ENCODE measurements around the gene PIK3R2. TPM values are rescaled to one million over a fixed set of nuclear protein-coding genes. Genes with fewer than 3 reads are reported as not detected.

The PIK3R2 gene
- total and polyA plus RNA-seq, 4 donors: 14.1 to 134 (median 76.1) TPM

DNA sequence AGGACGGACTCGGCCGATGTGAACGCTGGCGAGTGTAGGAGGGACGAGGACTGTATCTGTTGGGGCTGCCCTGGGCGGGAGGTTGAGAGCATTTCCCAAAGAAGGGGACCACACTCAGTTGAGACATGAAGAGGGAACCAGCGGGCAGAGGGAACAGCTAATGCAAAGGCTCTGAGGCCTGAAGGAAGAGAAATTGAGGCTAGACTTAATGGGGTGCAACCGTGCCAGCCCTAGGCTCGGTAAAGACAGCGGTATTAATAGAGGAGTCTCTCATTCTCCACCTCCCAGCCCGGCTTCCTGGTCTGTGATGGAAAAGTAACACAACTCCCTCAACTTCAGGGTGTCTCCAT lies 41.2 kb downstream of the PIK3R2 start:
- Histone ChIP-seq H3K4me3 (ENCODE audit: low read depth, low read length) (no peak overlapping the region), H3K27ac (ENCODE audit: low read depth, low read length) (no peak overlapping the region), H3K9me3 (ENCODE audit: control insufficient read depth, insufficient read depth, low read length) (no peaks in the 10 kb centered on the region), H3K27me3 (ENCODE audit: control insufficient read depth, insufficient read depth, low read length) (no peaks in the 10 kb centered on the region), H3K4me1 (ENCODE audit: control insufficient read depth, insufficient read depth, low read length) (peaks cover 18% of the 10 kb centered on the region), H3K36me3 (ENCODE audit: control insufficient read depth, insufficient read depth, low read length) (peaks cover 42% of the 10 kb centered on the region)
- 66% methylated on average over 8 of the region's 12 CpGs for WGBS (ENCODE audit: insufficient coverage)
- no peak for DNase-seq (ENCODE audit: low read depth in 4 of 6, low spot score in 6 of 6)

DNA sequence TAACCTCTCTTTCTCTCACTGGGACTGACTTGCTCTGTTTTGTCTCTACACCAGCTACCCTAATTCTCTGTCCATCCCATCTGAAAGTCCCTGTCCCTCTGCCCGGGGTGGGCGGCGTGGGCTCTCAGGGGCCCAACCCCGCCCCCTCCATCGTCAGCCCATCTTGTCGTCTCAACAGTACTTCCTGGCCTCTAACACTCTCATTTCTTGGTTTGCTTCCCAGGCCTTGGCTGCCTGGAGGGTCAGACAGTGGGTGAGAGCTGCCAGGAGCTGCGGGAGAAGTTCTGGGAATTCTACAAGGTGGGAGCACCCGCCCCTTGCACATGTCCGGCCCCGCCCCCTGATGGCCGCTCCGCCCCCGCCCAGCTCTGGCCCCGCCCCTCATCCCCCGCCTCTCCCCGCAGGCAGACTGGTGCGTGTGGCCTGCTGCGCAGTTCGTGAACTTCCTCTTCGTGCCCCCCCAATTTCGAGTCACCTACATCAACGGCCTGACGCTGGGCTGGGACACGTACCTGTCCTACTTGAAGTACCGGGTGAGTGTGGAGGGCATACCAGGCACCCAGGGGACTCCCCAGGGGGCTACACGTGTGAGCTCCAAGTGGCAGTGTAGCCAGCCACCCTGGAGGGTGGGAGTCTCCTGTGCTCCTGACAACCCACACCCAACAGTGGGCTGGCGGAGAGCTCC lies 41.7 kb downstream of the PIK3R2 start:
- WGBS (ENCODE audit: insufficient coverage): 45% methylated on average over 11 of the region's 27 CpGs
- no peaks in the 10 kb centered on the region for H3K27me3 ChIP-seq (ENCODE audit: control insufficient read depth, insufficient read depth, low read length)
- H3K27ac ChIP-seq (ENCODE audit: low read depth, low read length): no peak overlapping the region
- no peak overlapping the region for H3K4me3 ChIP-seq (ENCODE audit: low read depth, low read length)
- peaks cover 47% of the 10 kb centered on the region for H3K36me3 ChIP-seq (ENCODE audit: control insufficient read depth, insufficient read depth, low read length)
- peaks cover 18% of the 10 kb centered on the region for H3K4me1 ChIP-seq (ENCODE audit: control insufficient read depth, insufficient read depth, low read length)
- peak in 1 of 6 donors; percentile 55 for DNase-seq (ENCODE audit: low read depth in 4 of 6, low spot score in 6 of 6)
- H3K9me3 ChIP-seq (ENCODE audit: control insufficient read depth, insufficient read depth, low read length): no peaks in the 10 kb centered on the region

DNA sequence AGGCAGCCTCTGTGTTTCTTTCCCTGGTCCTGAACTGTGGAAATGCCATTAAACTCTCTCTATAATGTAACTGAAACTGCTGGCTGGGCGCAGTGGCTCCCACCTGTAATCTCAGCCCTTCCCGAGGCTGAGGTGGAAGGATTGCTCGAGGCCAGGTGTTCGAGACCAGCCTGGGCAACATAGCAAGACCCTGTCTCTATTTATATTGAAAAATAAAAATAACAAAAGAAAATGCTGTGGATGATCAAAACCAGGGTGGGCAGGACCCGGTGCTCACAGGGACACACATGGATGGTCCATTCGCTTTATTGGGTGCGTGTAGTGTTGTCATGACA lies 43.5 kb downstream of the PIK3R2 start:
- Histone ChIP-seq H3K36me3 (ENCODE audit: control insufficient read depth, insufficient read depth, low read length) (peaks cover 60% of the 10 kb centered on the region), H3K4me1 (ENCODE audit: control insufficient read depth, insufficient read depth, low read length) (peaks cover 18% of the 10 kb centered on the region), H3K4me3 (ENCODE audit: low read depth, low read length) (no peak overlapping the region), H3K27ac (ENCODE audit: low read depth, low read length) (no peak overlapping the region), H3K27me3 (ENCODE audit: control insufficient read depth, insufficient read depth, low read length) (no peaks in the 10 kb centered on the region), H3K9me3 (ENCODE audit: control insufficient read depth, insufficient read depth, low read length) (no peaks in the 10 kb centered on the region)
- 100% methylated on average over 1 of the region's 7 CpGs for WGBS (ENCODE audit: insufficient coverage)
- DNase-seq (ENCODE audit: low read depth in 4 of 6, low spot score in 6 of 6): no peak

DNA sequence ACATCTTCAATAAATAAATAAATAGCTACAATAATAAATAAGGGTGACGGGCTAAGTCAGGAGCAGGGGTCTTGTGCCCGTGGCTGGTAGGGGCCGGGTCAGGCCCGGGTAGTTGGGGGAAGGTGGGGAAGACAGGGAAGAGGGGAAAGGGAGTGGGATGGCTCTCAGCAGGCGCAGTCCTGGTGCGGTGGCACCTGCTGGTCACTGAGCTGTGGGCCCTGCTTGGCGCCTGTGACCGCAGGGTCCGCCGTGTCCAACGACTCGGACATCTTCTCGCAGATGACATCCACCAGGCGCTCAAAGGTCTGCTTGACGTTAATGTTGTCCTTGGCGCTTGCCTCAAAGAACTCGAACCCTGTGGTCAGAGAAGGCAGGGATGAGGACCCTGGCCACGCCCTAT lies 44.3 kb downstream of the PIK3R2 start:
- Histone ChIP-seq H3K4me3 (ENCODE audit: low read depth, low read length) (no peak overlapping the region), H3K36me3 (ENCODE audit: control insufficient read depth, insufficient read depth, low read length) (peaks cover 67% of the 10 kb centered on the region), H3K9me3 (ENCODE audit: control insufficient read depth, insufficient read depth, low read length) (no peaks in the 10 kb centered on the region), H3K4me1 (ENCODE audit: control insufficient read depth, insufficient read depth, low read length) (peaks cover 23% of the 10 kb centered on the region), H3K27me3 (ENCODE audit: control insufficient read depth, insufficient read depth, low read length) (no peaks in the 10 kb centered on the region), H3K27ac (ENCODE audit: low read depth, low read length) (no peak overlapping the region)
- DNase-seq (ENCODE audit: low read depth in 4 of 6, low spot score in 6 of 6): no peak
- 91% methylated on average over 17 of the region's 18 CpGs for WGBS (ENCODE audit: insufficient coverage)

DNA sequence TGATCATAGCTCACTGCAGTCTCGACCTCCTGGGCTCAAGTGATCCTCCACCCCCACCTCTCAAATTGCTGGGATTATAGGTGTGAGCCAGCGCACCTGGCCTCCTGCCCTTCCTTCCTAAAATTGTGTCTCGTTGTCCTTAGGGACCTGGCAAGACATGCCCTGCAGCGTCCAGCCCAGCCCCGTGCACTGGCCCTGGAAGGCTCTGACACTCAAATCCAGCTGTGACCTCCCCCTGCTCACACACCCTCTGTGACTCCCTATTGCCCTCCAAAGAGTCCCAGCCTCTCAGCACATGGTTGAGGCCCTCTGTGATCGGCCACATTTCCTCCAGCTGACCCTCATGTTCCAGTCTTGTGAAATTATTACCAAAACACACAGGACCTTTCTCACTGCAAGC lies 45.0 kb downstream of the PIK3R2 start:
- Histone ChIP-seq H3K27me3 (ENCODE audit: control insufficient read depth, insufficient read depth, low read length) (no peaks in the 10 kb centered on the region), H3K27ac (ENCODE audit: low read depth, low read length) (no peak overlapping the region), H3K36me3 (ENCODE audit: control insufficient read depth, insufficient read depth, low read length) (peaks cover 69% of the 10 kb centered on the region), H3K9me3 (ENCODE audit: control insufficient read depth, insufficient read depth, low read length) (no peaks in the 10 kb centered on the region), H3K4me1 (ENCODE audit: control insufficient read depth, insufficient read depth, low read length) (peaks cover 27% of the 10 kb centered on the region), H3K4me3 (ENCODE audit: low read depth, low read length) (no peak overlapping the region)
- 90% methylated on average over 6 of the region's 6 CpGs for WGBS (ENCODE audit: insufficient coverage)
- no peak for DNase-seq (ENCODE audit: low read depth in 4 of 6, low spot score in 6 of 6)

DNA sequence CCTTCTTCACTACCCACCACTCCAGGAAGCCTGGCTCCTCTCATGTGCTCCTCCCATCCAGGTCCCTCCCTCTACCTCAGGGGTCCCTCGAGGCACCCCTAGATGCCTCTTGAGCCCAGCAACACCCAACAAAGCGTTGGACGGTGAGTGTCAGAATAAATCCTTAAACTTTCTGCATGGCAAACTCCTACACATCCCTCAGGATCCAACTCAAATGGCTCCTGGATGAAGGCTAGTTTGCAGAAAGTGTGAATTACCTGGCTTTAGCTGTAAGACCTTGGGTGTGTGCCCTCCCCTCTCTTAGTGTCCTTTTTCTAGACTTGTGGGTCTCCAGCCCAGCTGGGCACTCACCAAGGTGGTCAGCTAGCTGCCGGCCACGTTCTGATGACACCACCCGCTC lies 45.4 kb downstream of the PIK3R2 start:
- H3K36me3 ChIP-seq (ENCODE audit: control insufficient read depth, insufficient read depth, low read length): peaks cover 69% of the 10 kb centered on the region
- H3K4me3 ChIP-seq (ENCODE audit: low read depth, low read length): no peak overlapping the region
- no peaks in the 10 kb centered on the region for H3K9me3 ChIP-seq (ENCODE audit: control insufficient read depth, insufficient read depth, low read length)
- DNase-seq (ENCODE audit: low read depth in 4 of 6, low spot score in 6 of 6): no peak
- 95% methylated on average over 4 of the region's 6 CpGs for WGBS (ENCODE audit: insufficient coverage)
- H3K4me1 ChIP-seq (ENCODE audit: control insufficient read depth, insufficient read depth, low read length): peaks cover 30% of the 10 kb centered on the region
- H3K27me3 ChIP-seq (ENCODE audit: control insufficient read depth, insufficient read depth, low read length): no peaks in the 10 kb centered on the region
- no peak overlapping the region for H3K27ac ChIP-seq (ENCODE audit: low read depth, low read length)

DNA sequence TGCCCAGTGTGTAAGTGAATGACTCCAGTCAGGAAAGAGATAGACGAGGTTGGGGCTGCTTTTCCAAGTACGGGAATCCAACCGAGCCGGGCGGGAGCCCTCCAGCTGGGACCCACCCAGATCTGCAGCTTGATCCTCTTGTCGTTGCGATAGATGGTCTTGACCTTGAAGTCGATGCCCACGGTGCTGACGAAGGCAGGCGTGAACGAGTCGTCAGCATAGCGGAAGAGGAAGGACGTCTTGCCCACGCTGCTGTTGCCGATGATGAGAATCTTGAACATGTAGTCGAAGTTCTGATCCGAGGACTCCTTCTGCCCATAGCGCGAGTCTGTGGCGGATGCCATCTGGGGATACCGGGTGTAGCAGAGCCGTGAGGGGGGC lies 49.4 kb downstream of the PIK3R2 start:
- peaks cover 39% of the 10 kb centered on the region for H3K4me1 ChIP-seq (ENCODE audit: control insufficient read depth, insufficient read depth, low read length)
- no peak for DNase-seq (ENCODE audit: low read depth in 4 of 6, low spot score in 6 of 6)
- peaks cover 45% of the 10 kb centered on the region for H3K36me3 ChIP-seq (ENCODE audit: control insufficient read depth, insufficient read depth, low read length)
- H3K9me3 ChIP-seq (ENCODE audit: control insufficient read depth, insufficient read depth, low read length): no peaks in the 10 kb centered on the region
- WGBS (ENCODE audit: insufficient coverage): 70% methylated on average over 24 of the region's 24 CpGs
- H3K4me3 ChIP-seq (ENCODE audit: low read depth, low read length): peak overlapping the region; percentile 92
- no peaks in the 10 kb centered on the region for H3K27me3 ChIP-seq (ENCODE audit: control insufficient read depth, insufficient read depth, low read length)
- no peak overlapping the region for H3K27ac ChIP-seq (ENCODE audit: low read depth, low read length)

DNA sequence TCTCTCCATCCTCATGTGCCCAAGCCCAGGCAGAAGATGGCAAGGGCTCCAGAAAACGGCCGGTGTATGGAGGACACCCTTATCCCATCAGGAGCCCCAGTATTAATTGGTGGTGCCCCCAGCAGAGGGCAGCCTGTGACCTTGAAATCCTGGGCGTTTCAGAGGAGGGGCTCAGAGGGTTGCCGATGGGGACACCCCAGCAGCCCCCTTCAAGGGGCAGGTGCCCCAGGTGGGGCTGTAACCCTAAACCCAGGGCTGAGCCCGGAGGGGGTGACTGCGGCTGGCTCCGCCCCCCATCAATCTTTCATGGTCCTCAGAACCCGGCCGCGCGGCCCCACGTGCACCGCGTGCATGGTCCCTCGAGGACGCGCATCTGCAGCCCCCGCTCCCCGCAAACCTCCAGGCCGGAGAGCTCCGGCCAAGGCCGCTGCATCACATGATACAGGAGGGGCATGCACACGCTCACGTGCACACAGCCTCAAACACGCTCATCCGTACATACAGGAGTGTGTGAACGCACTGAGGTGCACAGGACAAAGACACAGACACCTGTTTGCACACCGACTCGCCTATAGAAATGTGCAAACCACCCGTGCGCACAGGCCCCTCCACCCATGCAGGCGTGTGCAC lies 49.9 kb downstream of the PIK3R2 start:
- peak in 2 of 6 donors; percentile 59 to 63 for DNase-seq (ENCODE audit: low read depth in 4 of 6, low spot score in 6 of 6)
- Histone ChIP-seq H3K4me3 (ENCODE audit: low read depth, low read length) (peak overlapping the region; percentile 92), H3K27me3 (ENCODE audit: control insufficient read depth, insufficient read depth, low read length) (no peaks in the 10 kb centered on the region), H3K4me1 (ENCODE audit: control insufficient read depth, insufficient read depth, low read length) (peaks cover 39% of the 10 kb centered on the region), H3K9me3 (ENCODE audit: control insufficient read depth, insufficient read depth, low read length) (no peaks in the 10 kb centered on the region), H3K27ac (ENCODE audit: low read depth, low read length) (no peak overlapping the region), H3K36me3 (ENCODE audit: control insufficient read depth, insufficient read depth, low read length) (peaks cover 40% of the 10 kb centered on the region)
- 1% methylated on average over 32 of the region's 32 CpGs for WGBS (ENCODE audit: insufficient coverage)

DNA sequence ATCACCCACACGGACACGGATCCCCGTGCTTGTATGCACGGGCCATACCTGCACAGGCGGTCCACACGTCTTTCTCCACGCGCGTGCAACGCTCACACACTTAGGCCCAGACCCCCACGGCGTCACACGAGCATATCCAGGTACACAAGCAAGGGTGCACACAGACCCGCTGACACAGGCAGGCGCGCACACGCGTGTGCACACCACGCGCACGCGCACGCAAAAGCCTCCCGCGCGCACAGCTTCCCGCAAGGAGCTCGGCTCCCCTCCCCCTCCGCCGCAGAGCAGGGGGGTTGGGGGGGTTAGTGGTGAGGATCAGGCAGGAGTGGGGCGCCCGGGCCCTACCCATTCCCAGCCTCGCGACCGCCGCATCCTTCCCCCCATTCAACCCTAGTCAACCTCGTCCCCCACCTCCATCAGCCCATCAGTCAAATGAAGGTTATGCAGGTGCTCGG lies 50.5 kb downstream of the PIK3R2 start:
- H3K4me3 ChIP-seq (ENCODE audit: low read depth, low read length): peak overlapping the region; percentile 92
- peaks cover 39% of the 10 kb centered on the region for H3K4me1 ChIP-seq (ENCODE audit: control insufficient read depth, insufficient read depth, low read length)
- peaks cover 2% of the 10 kb centered on the region for H3K27me3 ChIP-seq (ENCODE audit: control insufficient read depth, insufficient read depth, low read length)
- WGBS (ENCODE audit: insufficient coverage): 0% methylated on average over 24 of the region's 38 CpGs
- no peaks in the 10 kb centered on the region for H3K9me3 ChIP-seq (ENCODE audit: control insufficient read depth, insufficient read depth, low read length)
- peak in 3 of 6 donors; percentile 50 to 91 (median 86) for DNase-seq (ENCODE audit: low read depth in 4 of 6, low spot score in 6 of 6)
- peaks cover 34% of the 10 kb centered on the region for H3K36me3 ChIP-seq (ENCODE audit: control insufficient read depth, insufficient read depth, low read length)
- peak overlapping the region; percentile 76 for H3K27ac ChIP-seq (ENCODE audit: low read depth, low read length)

DNA sequence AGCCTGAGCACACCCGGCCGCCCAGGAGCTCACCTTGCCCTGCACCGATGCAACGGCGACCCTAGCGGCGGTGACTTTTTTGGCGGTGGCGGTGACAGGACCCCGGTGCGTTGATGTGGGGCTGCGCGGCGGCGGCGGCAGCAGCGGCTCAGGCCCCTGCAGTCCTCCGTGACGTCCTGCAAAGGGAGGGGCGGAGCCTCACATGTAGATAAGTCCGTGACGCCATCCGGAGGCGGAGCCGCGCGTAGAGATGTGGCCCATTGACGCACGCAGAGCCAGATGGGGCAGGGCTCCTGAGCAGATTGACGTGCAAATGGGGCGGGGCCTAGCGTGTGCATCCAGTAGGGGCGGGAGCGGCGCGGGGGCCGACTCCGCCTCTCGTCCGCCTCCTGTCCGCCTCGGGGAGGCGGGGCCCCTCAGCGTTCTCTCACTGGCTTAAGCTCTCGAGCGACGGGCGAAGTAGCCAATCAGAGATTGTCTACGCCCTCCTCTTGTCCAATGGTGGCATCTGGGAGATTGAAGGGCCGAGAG lies 51.0 kb downstream of the PIK3R2 start, which contains the start of gene RAB3A:
Gene RAB3A, minus strand, starts transcription at position 180 of the 531 bp plus-strand sequence. CDS start 1,302 bp downstream, outside the sequence.
- peaks cover 39% of the 10 kb centered on the region for H3K4me1 ChIP-seq (ENCODE audit: control insufficient read depth, insufficient read depth, low read length)
- H3K9me3 ChIP-seq (ENCODE audit: control insufficient read depth, insufficient read depth, low read length): no peaks in the 10 kb centered on the region
- WGBS (ENCODE audit: insufficient coverage): under 1% methylated on average over 49 of the region's 50 CpGs
- H3K27me3 ChIP-seq (ENCODE audit: control insufficient read depth, insufficient read depth, low read length): peaks cover 5% of the 10 kb centered on the region
- peak; percentile 98 to 100 (median 100) for DNase-seq (ENCODE audit: low read depth in 4 of 6, low spot score in 6 of 6)
- peak within 1 kb of the TSS; percentile 92 for H3K4me3 ChIP-seq (ENCODE audit: low read depth, low read length)
- peaks cover 30% of the 10 kb centered on the region for H3K36me3 ChIP-seq (ENCODE audit: control insufficient read depth, insufficient read depth, low read length)
- H3K27ac ChIP-seq (ENCODE audit: low read depth, low read length): peak within 1 kb of the TSS; percentile 99
